DOHH2 (cell line): ENCODE measurements around the gene ACMSD.

Source experiments
- CTCF ChIP-seq: fragments of 200-600 bp; sonication (generic); IDR thresholded peaks from one replicate; pipeline ENCODE4 v1.5.1; 2014; ENCODE audit warnings: antibody characterized with exemption, mild to moderate bottlenecking, low read depth, low read length; ENCODE audit not compliant: poor library complexity, severe bottlenecking
- EZH2phosphoT487 ChIP-seq: fragments of 200-600 bp; sonication (generic); IDR thresholded peaks from 2 replicates; pipeline ENCODE4 v1.6.1; 2017; ENCODE audit warnings: borderline replicate concordance, mild to moderate bottlenecking, antibody characterized with exemption, low read length, moderate library complexity, mixed read lengths

GRCh38 chr2:134791616-134792015 lies 46.8 kb upstream of the ACMSD start:
- no peak for TF ChIP-seq CTCF
- no peak for TF ChIP-seq EZH2phosphoT487
